ENCODE measurements around the gene INPP5E.

The INPP5E gene

GRCh38 chr9:136444102-136444501 is 4.5 kb upstream of the INPP5E start:
- DNase-seq, result no peak

GRCh38 chr9:136443687-136444086 is 4.0 kb upstream of the INPP5E start:
- DNase-seq, result no peak

GRCh38 chr9:136443087-136443486 is 3.4 kb upstream of the INPP5E start:
- no peak for DNase-seq

DNA sequence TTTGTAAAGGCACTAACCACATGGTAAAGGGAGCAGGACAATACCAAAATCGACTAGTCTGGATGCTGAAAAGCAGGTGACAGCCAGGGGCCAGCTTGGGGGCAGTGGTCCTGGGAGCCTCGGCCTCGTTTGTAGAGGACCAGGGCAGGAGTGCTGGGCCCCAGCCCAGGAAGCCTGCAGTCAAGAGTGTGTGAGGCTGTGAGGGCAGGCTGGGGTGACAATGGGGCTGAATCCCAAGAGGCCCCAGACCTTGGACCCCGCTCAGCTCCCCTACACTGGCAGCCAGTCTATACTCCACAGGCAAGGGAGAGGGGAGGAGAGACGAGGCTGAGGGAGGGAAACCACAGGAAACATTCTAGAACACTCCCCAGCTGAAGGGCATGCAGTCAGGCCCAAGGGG is 2.6 kb upstream of the INPP5E start:
- DNase-seq, result no peak

DNA sequence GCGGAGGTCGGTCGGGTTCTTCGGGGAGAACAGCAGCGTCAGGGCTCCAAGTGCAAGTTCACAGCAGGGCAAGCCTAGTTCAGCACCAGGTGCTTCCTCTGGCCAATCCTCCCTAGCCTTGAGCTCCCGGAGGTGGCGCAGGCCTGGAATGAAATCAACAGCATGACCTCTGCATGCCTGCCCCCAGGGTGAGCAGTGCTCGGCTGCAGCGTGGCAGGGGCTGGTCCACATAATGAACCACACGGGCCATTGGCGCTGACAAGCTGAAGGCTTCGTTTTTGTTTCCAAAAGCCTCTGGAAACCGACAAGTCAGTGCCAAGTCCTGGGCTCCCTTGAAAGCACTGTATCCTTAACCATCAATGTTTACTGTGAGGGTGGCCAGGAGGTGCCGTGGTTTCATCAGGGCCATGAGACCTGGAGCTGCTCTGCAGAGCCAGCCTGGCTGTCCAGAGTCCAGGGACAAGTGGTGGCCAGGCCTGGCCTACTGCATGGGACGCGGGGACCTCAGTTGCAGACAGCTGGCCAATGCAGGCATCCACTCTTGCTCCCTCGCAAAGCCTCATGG is 2.1 kb upstream of the INPP5E start:
- DNase-seq, result no peak

- no peak for DNase-seq
Measured at GRCh38 chr9:136441191-136441680, 1.6 kb upstream of the INPP5E start.

- DNase-seq, result peak; percentile 64
Measured at GRCh38 chr9:136438548-136439480, 831 bp downstream of the INPP5E start.

GRCh38 chr9:136437839-136438547 is 1.7 kb downstream of the INPP5E start:
- DNase-seq, result no peak

GRCh38 chr9:136437430-136437829 is 2.2 kb downstream of the INPP5E start:
- no peak for DNase-seq

- no peak for DNase-seq
Measured at GRCh38 chr9:136436055-136436634, 3.5 kb downstream of the INPP5E start.

GRCh38 chr9:136434580-136435169 is 5.0 kb downstream of the INPP5E start:
- DNase-seq, result no peak

DNA sequence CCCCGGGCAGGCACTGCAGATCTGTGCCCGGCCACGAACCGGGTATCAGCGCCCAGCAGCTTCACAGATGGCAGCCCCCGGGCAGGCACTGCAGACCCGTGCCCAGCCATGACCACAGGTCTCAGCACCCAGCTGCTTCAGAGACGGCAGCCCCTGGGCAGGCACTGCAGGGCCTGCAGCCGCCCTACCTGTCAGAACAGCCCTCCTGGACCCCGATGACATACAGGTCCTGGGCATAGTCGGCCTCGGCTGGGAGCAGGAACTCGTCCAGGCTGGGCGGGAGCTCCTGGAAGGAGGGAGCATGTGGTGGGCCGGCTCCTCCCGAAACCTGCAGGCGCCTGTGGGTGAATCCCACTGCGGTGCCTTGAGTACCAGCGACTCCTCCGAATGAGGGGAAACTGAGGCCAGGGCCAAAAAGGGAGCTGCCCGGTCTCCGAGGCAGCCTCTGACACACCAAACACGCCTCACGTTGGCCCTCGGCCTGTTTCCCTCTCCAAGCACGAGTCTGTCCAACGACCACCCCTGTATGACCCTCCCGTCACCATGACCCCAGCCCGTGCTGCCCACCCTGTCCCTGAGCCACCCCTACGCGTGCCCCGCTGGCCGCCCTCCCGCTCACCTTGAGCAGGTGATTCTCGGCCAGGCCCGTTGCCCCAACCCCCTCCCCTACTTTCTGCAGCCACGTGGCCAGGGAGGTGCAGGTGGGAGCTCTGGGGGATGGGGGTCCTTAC is 5.6 kb downstream of the INPP5E start:
- DNase-seq, result no peak

DNA sequence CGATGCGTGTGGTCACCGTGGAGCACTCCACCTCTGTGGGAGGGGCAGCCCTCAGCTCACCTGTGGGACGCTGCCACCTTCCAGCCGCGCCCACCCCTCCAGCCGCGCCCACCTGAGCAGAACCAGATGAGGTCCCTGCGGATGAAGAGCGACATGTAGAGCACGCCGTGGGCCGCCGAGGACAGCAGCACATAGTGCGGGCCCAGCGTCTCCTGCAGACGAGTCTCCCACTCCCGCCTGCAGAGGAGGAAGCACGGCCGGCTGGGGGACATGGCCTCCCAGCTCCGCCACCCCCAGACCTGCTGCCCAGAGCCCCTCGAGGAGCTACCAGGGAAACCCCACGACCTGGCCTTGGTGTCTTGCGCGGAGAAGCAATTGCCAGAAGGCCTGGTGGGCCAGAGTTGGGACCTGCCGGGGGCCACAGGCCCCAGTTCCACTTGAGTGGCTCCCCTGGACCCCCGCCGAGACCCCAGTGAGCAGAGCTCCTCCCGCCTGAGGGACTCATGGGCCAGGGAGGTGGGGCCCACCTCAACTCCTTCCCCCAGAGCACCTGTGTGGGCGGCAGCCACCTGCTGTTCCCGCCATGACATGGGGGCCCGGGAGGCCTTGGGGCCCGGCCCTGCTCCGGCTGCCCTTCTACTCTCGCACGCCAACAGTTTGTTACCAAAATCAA is 6.5 kb downstream of the INPP5E start:
- DNase-seq, result no peak

DNA sequence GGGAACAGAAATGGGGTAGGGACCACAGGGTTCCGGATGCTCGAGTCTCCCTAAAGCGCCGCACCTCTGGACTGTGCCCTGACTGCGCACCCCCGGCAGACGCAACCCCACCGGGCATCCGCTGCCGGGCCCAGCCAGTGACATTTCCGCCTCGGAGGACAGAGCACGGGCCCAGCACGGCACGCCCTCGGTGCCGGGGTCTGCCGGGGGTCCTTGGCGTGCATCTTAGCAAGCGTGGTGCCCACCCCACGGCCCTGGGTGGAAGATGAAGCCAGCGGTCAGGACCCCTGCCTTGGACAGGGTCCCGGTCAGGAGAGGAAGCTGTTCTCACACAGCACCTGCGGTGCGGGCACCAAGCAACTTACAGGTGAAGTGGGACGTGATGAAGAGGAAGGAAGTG is 7.1 kb downstream of the INPP5E start:
- DNase-seq, result no peak

GRCh38 chr9:136431782-136432350 is 7.8 kb downstream of the INPP5E start:
- DNase-seq, result no peak

GRCh38 chr9:136430588-136431234 is 8.9 kb downstream of the INPP5E start:
- DNase-seq, result no peak

- DNase-seq, result no peak
Measured at GRCh38 chr9:136429683-136430491, 9.8 kb downstream of the INPP5E start.

DNA sequence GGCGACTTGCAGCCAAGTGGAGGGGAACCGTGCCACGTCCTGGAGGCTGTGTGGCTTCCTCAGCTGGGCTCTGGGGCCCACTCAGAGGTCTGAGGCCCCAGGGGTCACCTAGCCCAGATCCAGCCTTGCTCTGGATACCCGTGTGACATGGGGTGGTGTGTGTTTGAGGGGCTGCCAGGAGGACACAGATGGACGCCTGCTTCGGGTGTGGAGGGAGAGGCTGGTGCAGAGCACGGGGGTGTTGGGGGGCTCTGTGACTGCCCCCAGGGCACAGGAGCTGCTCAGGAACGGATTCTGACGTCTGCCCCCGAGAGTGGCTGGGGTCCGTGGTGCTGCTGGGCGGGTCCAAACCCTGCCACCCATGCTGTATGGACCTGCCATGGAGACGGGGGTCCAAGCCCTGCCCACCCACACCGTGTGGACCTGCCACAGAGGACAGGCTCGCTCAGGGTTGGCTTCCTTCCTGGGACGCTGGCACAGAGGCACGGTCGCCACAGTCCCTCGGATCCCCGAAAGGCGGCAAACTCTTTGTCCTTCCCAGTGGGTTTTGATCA is 10.5 kb downstream of the INPP5E start:
- no peak for DNase-seq

- no peak for DNase-seq
Measured at GRCh38 chr9:136426787-136427186, 12.9 kb downstream of the INPP5E start.

All from islet precursor cell (in vitro differentiated cells).